HL-60 (cell line): ENCODE results near the gene SYNM.

Experiments used
- DNase-seq, 2 experiments: peaks; one replicate each; pipeline ENCODE4 v3.0.0-alpha.2; 2010 to 2020; ENCODE audit warnings: low read depth in 1 of 2, low spot score in 1 of 2
- H3K27ac ChIP-seq: fragments of 250-450 bp; sonication (Bioruptor Pico); replicated peaks from 2 replicates; pipeline ENCODE4 v1.5.1; 2020; ENCODE audit warnings: mild to moderate bottlenecking, moderate library complexity
- H3K27me3 ChIP-seq: fragments of 250-450 bp; sonication (Bioruptor Pico); 2 replicates; pipeline ENCODE4 v1.5.1; 2021; ENCODE audit warnings: mild to moderate bottlenecking, moderate library complexity; ENCODE audit not compliant: insufficient read depth, poor library complexity, severe bottlenecking
- H3K4me3 ChIP-seq: replicated peaks from 2 replicates; pipeline ENCODE4 v1.5.1; 2011; ENCODE audit warnings: mild to moderate bottlenecking, control low read depth, low read length; ENCODE audit not compliant: insufficient read depth
- CTCF ChIP-seq: IDR thresholded peaks from one replicate; pipeline ENCODE4 v1.5.1; 2011; ENCODE audit warnings: low read length, control low read depth, inconsistent platforms; ENCODE audit not compliant: insufficient read depth
- GABPA ChIP-seq: IDR thresholded peaks from 2 replicates; pipeline ENCODE4 v1.6.1; 2012; ENCODE audit warnings: low read depth
- POLR2AphosphoS5 ChIP-seq: IDR thresholded peaks from 2 replicates; pipeline ENCODE4 v1.6.1; 2012; ENCODE audit warnings: low read depth
- REST ChIP-seq: IDR thresholded peaks from 2 replicates; pipeline ENCODE4 v1.6.1; 2012; ENCODE audit warnings: low read depth; ENCODE audit not compliant: insufficient replicate concordance
- SPI1 ChIP-seq: IDR thresholded peaks from 2 replicates; pipeline ENCODE4 v1.6.1; 2012; ENCODE audit warnings: low read depth, mild to moderate bottlenecking, borderline replicate concordance

Gene SYNM

DNA sequence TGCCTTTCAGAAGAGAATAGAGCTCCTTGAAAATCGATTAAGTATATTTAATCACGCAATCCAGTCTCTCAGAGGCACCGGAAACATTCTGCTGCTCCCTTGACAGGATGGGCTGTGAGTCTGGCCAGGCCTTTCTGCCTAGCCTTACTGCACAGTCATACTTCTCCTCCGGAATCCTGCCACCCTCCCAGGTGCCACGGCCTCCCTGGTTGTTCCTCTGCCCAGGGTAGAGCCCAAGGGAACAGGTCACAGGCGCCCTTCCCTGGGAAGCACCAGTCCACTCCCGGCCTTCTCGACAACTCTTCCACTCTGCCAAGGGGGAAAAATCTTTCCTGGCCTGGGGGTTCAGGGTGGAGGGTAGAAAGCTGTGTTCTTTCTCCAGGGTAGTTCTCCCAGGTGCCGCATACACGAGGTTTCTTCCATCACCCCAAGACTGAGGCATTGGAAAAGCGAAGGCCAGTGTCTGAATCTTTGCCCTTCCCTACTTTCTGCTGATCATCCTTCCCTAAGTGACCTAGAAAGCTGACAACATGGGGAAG is 17.4 kb upstream of the SYNM start:
- no peak overlapping the region for H3K4me3 ChIP-seq
- TF ChIP-seq CTCF (no peak), GABPA (no peak), SPI1 (no peak), POLR2AphosphoS5 (no peak), REST (no peak)
- H3K27me3 ChIP-seq = no peaks in the 10 kb centered on the region
- no peak for DNase-seq
- H3K27ac ChIP-seq = no peak overlapping the region

DNA sequence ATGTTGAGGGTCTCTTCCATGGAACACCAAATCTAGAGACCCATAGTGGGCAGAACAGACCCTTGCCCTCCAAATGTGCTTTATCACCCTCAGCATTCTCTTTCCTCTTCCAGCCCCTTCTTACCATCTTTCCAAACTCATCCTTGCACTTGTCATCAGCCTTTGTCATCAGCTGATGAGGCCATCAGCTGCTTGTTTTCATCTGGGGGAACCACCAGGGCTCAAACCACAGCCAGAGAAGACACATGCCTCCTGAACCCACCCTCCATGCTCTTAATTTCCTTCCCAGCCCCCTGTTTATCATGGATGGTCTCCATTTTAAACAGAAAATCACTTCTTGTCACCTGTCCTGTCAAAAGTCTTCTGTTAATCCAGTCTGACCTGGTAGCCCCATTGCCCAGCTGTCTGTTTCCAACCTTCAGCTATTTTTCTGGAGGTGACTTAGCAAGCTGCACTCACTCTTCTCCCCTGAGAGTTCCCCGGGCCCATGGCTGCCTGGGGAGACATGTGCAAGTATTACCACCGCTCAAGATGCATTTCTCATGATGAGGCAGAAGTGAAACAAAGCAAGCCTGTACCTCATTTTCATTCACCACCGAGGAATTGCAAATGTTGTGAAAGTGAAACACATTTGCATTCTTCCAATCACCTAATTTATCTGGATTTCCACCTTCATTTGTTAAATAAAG is 14.7 kb upstream of the SYNM start:
- DNase-seq = no peak
- no peak overlapping the region for H3K4me3 ChIP-seq
- TF ChIP-seq CTCF (no peak), GABPA (no peak), POLR2AphosphoS5 (no peak), REST (no peak), SPI1 (no peak)
- no peaks in the 10 kb centered on the region for H3K27me3 ChIP-seq
- H3K27ac ChIP-seq = no peak overlapping the region

DNA sequence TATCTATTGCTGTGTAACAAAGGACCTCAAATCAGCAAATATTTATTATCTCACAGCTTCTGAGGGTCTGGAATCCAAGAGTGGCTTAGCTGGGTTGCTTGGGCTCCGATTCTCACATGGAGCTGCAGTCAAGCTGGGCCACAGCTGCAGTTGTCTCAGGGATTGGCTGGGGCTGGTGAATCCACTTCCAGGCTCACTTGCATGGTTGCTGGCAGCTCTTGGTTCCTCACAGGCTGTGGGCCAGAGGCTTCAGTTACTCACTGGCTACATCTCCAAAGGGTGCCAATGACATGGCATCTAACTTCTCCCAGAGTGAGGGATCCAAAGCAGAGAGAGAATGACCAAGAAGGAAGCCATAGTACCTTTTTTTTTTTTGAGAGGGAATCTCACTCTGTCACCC is 13.9 kb upstream of the SYNM start:
- H3K27me3 ChIP-seq = no peaks in the 10 kb centered on the region
- no peak for TF ChIP-seq CTCF
- no peak overlapping the region for H3K4me3 ChIP-seq
- H3K27ac ChIP-seq = no peak overlapping the region
- DNase-seq = no peak
